HEK293 (cell line): ENCODE results near the gene CFP.

ENCODE experiments used
- ATF2 ChIP-seq: fragments of 450-650 bp; formaldehyde crosslinking; IDR thresholded peaks from 2 replicates; pipeline ENCODE4 v1.5.1; 2016; ENCODE audit warnings: missing biosample characterization, missing genetic modification characterization, low read depth
- ZBTB1 ChIP-seq: fragments of 450-650 bp; formaldehyde crosslinking; IDR thresholded peaks from 2 replicates; pipeline ENCODE4 v1.5.1; 2016; ENCODE audit warnings: missing biosample characterization, missing genetic modification characterization
- ZBTB21 ChIP-seq: fragments of 450-650 bp; formaldehyde crosslinking; IDR thresholded peaks from 2 replicates; pipeline ENCODE4 v1.5.1; 2017; ENCODE audit warnings: missing biosample characterization, missing genetic modification characterization
- ZNF549 ChIP-seq: fragments of 450-650 bp; IDR thresholded peaks from 2 replicates; pipeline ENCODE4 v1.5.1; 2018; ENCODE audit warnings: missing biosample characterization, missing genetic modification characterization, mild to moderate bottlenecking, inconsistent platforms, moderate library complexity
- TF ChIP-seq, protein P1 (sequence below): fragments of 450-650 bp; formaldehyde crosslinking; IDR thresholded peaks from 2 replicates; pipeline ENCODE4 v1.5.1; 2016; ENCODE audit warnings: missing biosample characterization, missing genetic modification characterization
- TF ChIP-seq, protein P2 (sequence below): fragments of 450-650 bp; formaldehyde crosslinking; IDR thresholded peaks from 2 replicates; pipeline ENCODE4 v1.5.1; 2016; ENCODE audit warnings: missing biosample characterization, missing genetic modification characterization
- TF ChIP-seq, protein P3 (sequence below): fragments of 450-650 bp; formaldehyde crosslinking; IDR thresholded peaks from 2 replicates; pipeline ENCODE4 v1.5.1; 2016; ENCODE audit warnings: missing biosample characterization, missing genetic modification characterization

GRCh38 chrX:47611926-47612325 is 17.8 kb downstream of the CFP start:
- TF ChIP-seq, protein P1, sequence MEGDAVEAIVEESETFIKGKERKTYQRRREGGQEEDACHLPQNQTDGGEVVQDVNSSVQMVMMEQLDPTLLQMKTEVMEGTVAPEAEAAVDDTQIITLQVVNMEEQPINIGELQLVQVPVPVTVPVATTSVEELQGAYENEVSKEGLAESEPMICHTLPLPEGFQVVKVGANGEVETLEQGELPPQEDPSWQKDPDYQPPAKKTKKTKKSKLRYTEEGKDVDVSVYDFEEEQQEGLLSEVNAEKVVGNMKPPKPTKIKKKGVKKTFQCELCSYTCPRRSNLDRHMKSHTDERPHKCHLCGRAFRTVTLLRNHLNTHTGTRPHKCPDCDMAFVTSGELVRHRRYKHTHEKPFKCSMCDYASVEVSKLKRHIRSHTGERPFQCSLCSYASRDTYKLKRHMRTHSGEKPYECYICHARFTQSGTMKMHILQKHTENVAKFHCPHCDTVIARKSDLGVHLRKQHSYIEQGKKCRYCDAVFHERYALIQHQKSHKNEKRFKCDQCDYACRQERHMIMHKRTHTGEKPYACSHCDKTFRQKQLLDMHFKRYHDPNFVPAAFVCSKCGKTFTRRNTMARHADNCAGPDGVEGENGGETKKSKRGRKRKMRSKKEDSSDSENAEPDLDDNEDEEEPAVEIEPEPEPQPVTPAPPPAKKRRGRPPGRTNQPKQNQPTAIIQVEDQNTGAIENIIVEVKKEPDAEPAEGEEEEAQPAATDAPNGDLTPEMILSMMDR: no peak
- TF ChIP-seq, protein P2, sequence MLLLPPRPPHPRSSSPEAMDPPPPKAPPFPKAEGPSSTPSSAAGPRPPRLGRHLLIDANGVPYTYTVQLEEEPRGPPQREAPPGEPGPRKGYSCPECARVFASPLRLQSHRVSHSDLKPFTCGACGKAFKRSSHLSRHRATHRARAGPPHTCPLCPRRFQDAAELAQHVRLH (tag by site-specific recombination): no peak
- TF ChIP-seq ZBTB21 (tag by site-specific recombination) (no peak), ATF2 (tag by site-specific recombination) (no peak), ZNF549 (tag by site-specific recombination) (no peak), ZBTB1 (no peak)
- TF ChIP-seq, protein P3, sequence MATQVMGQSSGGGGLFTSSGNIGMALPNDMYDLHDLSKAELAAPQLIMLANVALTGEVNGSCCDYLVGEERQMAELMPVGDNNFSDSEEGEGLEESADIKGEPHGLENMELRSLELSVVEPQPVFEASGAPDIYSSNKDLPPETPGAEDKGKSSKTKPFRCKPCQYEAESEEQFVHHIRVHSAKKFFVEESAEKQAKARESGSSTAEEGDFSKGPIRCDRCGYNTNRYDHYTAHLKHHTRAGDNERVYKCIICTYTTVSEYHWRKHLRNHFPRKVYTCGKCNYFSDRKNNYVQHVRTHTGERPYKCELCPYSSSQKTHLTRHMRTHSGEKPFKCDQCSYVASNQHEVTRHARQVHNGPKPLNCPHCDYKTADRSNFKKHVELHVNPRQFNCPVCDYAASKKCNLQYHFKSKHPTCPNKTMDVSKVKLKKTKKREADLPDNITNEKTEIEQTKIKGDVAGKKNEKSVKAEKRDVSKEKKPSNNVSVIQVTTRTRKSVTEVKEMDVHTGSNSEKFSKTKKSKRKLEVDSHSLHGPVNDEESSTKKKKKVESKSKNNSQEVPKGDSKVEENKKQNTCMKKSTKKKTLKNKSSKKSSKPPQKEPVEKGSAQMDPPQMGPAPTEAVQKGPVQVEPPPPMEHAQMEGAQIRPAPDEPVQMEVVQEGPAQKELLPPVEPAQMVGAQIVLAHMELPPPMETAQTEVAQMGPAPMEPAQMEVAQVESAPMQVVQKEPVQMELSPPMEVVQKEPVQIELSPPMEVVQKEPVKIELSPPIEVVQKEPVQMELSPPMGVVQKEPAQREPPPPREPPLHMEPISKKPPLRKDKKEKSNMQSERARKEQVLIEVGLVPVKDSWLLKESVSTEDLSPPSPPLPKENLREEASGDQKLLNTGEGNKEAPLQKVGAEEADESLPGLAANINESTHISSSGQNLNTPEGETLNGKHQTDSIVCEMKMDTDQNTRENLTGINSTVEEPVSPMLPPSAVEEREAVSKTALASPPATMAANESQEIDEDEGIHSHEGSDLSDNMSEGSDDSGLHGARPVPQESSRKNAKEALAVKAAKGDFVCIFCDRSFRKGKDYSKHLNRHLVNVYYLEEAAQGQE (tag by site-specific recombination): no peak
